Superior temporal gyrus (tissue), 1 donor: ENCODE measurements around the gene WNT8A.

ENCODE experiments used
- DNase-seq: peaks from one replicate; pipeline ENCODE4 v3.0.0-alpha.2; 2016; ENCODE audit errors: extremely low spot score

WNT8A gene

DNA sequence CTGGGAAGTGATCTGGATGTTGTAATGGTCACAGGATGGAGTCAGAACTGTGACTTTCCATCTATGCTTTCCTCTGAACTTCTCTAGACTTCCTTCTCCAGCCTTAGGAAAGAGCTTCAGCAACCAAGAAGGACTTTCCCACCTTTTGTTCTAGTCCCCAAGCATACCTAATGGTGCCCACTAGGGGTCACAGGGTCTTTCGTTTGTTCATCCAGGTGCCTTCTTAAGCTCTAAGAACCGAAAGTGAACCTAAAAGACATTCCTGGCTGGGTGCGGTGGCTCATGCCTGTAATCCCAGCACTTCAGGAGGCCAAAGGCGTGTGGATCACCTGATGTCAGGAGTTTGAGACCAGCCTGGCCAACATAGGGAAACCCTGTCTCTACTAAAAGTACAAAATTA is 1.8 kb upstream of the WNT8A start:
- DNase-seq, result no peak

DNA sequence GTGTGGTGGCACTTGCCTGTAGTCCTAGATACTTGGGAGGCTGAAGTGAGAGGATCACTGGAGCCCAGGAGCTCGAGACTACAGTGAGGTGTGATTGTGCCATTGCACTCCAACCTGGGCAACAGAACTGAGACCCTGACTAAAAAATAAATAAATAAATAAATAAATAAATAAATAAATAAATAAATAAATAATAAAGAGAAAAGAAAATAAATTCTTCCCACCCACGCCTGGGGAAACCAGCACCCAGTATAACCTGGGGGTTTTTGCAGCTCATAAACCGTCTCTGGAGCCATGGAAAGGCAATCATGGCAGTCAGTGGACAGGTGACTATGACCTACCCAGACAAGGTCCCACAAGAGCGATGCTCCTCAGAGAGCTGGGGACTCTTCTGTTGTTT is 7.9 kb downstream of the WNT8A start:
- no peak for DNase-seq

DNA sequence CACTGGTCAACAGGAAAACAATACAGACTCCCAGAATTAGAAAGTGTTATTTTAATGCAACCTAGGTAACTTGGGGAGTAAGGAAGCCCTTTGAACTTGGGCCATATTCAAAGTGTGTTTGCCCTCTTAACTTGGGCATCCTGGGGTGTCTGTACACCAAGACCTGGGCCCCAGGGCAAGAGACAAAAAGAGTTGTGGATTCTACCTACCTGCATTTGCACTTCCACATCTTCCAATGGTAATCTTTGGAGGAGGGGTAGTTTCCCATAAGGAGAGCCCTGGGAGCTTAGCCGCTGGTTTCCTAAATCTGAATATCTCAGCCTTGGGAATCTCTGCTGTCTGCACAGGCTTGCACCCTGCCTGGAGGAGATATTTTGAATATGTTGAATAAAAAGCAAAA is 8.5 kb downstream of the WNT8A start:
- DNase-seq, result no peak

DNA sequence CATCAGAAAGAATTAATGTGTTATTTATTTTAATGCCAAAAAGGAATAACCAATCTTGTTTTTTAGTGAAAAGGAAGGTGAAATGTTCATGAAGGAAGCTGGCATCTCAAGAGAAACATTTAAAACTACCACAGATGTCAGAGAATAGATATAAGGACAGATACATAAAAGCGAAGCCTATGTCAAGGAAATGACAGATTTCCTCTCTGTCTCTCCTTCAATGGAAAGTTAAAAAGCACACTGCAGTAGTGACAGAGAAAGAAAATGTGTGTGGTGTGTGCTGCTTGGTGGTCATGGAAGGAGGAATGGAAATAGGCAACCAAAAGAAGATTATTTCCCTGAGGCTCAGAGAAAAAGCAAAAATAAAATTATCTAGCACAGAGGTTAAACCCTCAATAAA is 9.2 kb downstream of the WNT8A start:
- no peak for DNase-seq

DNA sequence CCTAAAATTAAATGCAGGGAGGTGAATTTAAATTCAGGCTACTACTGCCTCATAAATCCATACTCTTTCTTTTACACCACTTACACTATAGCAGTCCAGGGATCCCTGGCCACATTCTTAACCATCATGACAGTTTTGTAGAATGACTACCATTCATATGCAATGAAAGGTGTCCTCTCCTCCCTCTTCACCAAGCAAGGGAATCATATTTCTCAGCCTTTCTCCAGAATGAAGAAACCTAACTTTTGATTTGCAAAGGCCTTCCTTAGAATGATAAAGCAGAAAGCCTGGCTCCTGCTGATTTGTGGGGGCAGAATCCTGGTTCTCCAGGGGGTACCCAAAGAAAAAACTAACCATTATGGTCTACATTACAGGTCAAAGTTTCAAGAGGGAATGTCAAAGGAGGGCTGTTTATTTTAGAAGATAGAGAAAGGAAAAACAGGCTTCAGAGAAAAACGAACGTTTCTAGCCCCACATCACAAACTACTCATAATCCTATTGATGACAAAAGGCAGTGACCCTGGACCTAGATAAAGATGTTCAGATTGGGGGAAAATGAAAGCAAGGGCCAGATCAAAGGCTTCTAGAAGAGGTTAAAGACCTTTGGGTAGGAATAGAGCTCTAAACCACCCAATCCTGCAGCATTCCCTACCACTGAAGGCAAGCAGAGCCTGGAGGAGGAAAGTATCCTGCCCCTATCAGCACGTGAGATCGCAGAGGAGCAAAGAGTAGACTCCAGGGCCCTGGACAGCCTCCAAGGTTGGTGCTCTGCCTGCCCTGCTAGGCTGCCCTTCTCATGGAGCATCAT is 11.5 kb downstream of the WNT8A start:
- DNase-seq, result no peak

DNA sequence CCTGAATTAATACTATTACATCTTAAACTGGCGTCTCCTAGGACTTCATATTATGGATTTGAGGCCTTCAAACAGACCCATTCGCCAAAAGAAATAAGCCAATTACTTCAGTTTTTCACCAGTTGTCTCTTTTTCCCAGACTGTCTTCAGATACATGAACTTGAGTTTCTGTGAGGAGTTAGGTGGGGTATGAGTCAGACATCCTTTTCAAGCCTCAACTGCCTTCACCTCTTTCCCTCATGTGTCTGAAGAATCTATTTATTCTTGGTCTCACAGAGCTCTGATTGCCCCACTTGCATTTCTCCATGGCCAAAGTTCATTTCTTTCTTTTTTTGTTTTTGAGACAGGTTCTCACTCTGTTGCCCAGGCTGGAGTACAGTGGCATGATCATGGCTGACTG is 12.5 kb downstream of the WNT8A start:
- DNase-seq, result no peak

DNA sequence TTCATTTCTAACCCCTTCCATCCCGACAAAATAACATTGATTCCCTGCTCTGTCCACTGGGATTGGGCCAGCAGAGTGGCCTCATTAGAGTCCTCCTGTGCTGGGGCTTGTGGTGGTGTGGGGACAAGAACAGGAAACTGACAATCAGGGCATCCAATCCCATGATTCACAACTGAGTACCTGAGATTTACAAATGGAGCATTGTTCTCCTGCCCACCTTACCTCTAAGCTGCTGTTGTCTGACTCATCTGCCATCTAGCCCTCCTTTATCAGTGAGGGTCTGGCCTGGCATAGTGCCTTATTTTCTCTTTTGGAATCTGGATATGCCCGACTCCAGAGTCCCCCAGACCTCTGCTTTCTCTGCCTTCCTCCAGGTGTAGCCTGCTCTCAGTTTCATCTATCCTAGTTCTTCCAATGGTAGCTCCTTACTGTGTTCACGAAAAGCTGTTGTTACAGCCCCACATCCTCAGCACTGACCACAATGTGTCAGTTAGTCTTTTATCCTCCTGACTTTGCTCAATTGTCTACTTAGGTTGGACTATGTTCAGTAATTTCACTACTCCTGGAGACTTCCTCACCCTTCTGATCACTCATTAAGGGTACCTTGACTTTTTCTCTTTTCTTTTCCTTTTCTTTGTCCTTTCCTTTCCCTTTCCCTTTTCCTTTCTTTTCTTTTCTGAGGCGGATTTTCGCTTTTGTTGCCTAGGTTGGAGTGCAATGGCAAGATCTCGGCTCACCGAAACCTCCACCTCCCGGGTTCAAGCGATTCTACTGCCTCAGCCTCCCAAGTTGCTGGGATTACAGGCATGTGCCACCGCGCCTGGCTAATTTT is 13.4 kb downstream of the WNT8A start:
- no peak for DNase-seq

DNA sequence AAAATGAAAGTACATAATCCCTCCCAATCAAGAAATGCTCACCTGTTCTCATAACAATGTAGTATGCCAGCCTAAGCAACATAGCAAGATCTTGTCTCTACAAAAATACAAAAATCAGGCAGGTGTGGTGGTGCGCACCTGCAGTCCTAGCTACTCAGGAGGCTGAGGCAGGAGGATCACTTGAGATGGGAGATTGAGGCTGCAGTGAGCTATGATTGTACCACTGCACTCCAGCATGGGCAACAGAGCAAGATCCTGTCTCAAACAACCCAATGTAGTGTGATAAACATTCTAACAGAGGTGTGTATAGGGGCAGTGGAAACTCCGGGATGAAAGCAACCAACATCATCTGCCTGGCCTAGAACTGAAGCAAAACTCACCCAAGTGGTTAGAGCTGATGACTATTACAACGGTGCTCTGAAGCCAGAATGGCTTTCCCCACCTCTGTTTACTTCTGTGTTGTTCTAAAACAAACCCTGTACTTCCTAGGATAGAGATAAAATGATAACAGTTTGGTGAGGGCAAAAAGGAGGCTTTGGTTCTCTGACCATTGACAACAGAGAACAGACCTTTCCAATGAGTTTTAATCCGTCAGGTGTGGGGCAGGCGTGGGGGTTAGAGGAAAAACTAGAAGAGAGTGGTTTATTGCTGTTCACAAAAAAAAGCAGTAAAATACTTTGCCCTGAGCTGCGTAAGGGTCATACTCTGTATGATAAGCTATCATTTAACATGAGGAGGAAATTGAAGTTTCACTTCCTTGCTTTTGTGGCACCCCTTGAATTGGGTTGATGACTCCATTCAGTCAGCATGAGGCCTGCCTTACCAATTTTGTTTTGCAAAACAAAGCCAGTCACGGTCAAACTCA is 18.9 kb downstream of the WNT8A start:
- DNase-seq, result no peak

DNA sequence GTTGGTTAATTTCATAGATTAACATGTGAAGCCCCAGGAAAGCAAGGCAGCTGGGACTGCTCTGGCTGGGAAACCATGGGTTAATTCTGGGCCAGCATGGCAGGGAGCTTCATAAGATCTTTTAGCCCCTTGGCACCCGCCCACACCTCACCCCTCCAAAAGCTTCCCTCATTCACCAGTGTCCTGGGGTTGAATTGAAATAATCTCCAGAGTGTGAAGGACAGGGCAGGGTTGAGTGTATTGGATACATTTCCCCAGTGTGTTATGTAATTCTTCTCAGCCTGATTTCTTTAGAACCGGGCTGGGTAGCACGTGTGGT is 19.4 kb downstream of the WNT8A start:
- DNase-seq, result no peak

DNA sequence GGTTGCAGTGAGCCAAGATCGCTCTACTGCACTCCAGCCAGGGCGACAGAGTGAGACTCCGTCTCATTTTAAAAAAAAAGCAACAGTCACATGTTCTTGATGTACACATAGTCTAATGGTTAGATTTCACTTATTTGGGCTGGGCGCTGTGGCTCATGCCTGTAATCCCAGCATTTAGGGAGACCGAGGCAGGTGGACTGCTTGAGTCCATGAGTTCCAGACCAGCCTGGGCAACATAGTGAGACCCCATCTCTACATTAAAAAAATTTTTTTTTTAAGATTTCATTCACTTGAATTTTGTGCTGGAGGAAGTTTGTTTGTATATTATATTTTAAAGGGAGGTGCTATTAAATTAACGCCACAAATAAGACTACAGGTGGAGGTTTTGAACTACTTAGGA is 21.9 kb downstream of the WNT8A start:
- no peak for DNase-seq

DNA sequence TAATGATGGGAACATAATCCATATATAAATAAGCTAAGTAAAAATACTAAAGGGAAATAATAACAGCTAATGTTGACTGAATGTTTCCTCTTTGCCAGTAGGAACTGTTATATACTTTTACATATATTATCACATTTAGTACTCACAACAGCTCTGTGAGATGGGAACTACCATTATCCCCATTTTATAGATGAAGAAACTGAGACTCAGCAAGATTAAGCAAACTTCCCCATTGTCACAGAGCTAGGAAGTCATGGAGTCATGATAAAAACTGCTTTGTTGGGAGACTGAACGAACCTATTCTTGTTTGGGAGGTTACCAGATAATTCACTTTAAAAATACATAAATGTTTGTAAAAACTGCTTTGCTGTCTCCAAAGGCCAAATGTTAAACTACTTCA is 23.4 kb downstream of the WNT8A start:
- DNase-seq, result no peak

DNA sequence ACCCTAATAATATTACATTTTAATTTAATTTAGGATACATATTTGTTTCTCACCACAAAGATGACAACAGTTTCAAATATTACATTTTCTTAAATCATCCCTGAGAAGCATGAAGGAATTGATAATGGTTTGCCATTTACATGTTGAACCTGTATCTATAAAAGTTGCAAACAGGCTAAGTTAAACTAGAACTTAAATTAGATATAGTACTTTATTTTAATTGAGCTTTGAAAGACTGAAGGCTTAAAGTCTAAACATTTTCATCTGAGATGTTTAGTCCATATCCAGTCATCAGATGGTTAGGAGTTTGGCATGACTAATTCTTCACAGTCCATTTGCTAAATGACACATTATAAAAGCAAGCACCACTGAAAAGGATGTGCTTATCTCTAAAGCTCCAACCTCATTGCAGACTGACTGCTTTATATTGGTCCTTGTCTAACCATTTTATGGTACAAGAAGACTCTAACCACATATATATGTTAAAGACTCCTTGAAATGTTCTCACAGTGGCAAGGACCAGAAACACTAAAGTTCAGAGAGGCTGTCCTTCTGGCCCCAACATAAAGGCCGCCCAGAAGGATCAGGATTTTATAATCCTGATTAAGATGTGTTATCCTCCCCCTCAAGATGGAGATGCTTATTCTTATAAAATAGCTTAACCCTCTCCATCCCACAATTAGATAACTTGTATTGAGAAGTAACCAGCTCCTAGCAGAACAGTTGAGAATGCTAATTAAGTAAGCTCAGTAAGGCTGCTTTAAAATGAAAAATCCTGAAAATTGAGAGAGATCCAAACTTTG is 25.8 kb downstream of the WNT8A start:
- no peak for DNase-seq

DNA sequence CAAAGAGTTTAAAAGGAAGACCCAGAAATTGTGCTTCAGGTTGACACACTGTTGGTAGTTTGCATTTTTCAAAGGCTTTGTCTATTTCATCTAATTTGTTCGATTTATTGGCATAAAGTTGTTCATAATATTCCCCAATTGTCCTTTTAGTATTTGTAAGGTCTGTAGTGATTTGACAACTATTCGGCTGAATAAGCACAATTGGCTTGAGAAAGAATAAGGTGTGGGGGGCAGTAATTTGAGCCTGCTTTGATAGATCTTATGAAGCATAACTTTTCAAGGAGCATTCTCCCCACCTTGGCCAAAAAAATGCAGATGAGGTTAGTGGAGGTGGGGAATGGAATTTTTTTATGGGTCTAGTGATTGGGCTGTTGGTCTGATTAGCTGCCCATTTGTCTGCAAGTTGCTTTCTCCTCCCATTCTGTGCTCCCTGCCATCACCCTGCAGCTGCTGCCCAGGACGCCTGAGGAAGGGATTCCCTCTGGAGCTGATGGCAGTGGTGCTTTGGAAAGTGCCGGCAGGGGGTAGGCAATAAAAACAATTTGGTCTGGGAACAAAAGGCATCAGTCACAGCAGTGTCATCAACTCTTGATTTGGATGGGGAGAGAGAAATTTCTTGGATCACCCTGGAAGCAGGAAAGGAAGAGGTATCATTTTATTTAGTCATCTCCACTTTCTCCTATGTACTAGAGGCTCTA is 26.6 kb downstream of the WNT8A start:
- no peak for DNase-seq

DNA sequence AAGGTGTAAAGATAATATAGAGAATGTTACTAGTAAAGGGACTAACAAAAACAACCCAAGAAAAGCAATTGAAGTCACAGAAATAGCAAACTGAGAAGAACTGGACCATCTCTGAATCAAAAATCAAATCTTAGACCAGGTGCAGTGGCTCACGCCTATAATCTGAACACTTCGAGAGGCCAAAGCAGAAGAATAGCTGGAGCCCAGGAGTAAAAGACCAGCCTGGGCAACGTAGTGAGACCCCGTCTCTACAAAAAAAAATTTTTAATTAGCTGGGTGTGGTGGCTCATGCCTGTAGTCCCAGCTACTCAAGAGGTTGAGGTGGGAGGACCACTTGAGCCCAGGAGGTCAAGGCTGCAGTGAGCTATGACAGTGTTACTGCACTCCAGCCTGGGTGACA is 27.3 kb downstream of the WNT8A start:
- DNase-seq, result no peak

DNA sequence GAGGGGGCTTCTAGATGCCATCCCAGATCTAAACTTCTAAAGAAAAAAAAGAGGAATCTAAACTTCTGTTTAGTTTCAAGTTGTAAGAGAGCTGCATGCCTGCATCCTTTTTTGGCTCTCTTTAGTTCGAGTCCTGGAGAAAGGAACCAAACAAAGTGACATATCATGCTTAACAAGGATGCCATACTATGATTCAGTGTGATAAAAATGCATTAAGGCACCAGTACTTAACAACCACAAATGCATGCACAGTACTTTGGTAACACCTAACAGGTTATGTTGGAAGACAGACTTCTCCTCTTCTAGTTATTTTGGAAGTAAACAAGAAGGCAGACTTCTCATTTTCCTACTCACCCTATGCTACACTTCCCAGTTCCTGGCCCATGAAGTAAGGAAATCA is 28.1 kb downstream of the WNT8A start:
- no peak for DNase-seq

DNA sequence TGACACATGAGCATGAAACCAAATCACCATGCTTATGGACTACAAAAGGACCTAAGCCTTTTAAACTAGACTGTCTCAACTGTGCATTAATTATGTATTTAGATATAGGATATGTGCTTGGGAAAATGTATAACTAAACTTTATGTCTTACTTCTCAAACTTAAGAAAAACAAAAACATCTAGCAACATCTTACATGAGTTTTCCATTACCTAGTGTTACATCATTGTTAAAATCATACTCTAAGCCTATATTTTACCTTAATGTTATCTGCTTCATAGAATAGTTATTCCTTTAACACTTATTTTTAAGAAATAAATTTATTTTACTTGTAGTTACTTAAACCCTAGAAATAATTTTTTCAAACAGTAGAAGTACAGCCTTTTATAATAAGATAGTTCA is 31.4 kb downstream of the WNT8A start:
- DNase-seq, result no peak

DNA sequence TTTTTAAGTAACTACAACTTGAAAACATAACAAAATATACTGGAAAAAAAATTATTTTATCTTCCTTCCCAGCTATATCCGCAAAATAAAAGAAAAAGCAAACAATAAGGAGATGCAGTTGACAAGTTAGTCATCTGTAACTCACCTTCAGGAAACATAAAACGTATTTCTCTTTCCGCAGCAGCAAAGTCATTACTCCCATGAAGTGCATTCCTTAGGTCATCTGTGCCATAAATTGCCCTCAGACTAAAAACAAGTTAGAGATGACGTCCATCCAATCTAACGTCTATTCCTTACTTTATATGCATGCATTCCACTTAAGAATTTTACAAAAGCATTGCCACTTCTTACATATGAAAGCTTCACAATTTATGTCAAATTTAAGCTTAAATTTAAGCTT is 44.5 kb downstream of the WNT8A start:
- no peak for DNase-seq

DNA sequence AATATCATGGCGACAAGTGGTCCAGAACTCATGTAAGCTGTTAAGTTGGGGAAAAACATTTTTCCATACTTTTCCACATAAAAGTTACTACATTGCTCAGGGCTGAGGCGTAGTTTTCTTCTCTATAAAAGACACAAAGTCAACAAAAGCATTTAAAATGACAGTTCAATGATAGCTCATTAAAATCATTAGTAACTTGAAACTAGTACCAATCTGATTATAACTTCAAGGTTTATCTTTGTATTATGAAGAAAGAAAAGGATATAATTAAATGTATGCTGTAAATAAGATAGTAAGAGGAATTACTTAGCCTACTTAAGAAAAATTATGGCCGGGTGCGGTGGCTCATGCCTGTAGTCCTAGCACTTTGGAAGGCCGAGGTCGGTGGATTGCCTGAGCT is 45.5 kb downstream of the WNT8A start:
- DNase-seq, result no peak

DNA sequence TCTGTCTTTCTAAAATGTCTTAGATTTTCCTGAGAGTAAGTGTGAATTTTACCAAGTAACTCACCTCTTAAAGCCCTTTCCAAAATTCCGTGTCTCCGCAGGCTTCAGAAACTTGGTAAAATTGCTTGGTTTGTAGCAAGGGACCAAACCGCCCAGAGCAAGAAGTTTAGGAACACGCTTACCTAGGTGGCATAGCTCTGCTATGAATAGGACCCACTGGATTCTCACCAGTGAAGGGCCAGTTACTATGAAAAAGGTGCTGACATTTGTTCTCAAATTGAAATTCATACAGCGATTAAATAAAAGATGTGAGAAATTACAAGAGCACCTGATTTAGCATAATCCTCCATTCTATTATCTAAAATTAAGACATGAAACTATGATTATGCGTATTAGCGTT is 48.7 kb downstream of the WNT8A start:
- DNase-seq, result no peak

DNA sequence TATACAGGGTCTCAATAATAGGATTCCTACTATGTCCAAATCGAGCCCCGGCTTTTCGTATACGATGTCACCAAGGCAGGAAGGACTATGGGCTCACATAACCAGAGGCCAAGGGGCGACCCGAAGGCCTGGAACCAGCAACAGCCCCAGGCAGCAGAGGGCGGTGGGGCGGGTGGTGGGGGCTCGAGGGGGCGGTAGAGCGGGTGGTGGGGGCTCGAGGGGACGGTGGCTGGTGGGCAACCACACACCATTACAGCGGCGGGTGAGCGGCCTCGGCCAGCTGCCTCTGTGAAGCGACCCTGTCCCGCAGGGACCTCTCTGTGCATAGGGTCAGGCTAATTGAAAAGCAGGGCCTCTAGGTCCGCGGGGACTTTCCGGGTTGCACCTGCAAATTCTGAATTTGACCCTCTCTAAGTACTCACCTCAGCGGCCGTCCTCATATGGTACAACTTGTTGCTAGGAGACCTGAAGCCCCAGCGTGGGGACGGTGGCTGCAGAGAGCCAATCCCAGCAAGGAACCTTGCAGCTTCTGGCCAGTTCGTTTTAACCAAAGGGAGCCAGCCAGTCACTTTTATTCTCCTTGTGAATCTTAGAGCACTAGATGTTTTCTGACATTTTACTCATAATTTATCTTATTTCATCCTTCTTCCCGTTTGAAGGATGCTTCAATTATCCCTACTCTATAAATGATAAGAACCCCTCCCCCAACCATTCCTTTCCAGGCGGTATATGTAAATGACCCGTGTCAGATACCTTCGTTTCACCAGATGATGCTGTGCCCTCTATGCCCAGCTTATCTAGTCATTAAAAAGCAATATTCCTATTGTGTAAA is 55.3 kb downstream of the WNT8A start, which contains the start of gene NME5:
Gene NME5 (minus strand): TSS at position 480 of the 832 bp plus-strand sequence. CDS start 648 bp downstream, outside the sequence.
- peak; percentile 84 for DNase-seq
